LHCN-M2 (cell line): Measurements from ENCODE around the gene ZNF552. TPM values are rescaled to one million over a fixed set of nuclear protein-coding genes. Genes with fewer than 3 reads are reported as not detected.

ENCODE experiments used
- DNase-seq: peaks from one replicate; pipeline ENCODE4 v3.0.0-alpha.2; 2012; ENCODE audit warnings: low read depth
- total RNA-seq: library from RNA; depleted of rRNA; stranded (reverse); fragments of >200 nt; gene quantifications from 2 replicates; pipeline ENCODE4 v1.2.3, GENCODE V29; 2014; rRNA removed

ZNF552 gene
- total RNA-seq, 1 experiment from 2014 or later, result 3.5 TPM

DNA sequence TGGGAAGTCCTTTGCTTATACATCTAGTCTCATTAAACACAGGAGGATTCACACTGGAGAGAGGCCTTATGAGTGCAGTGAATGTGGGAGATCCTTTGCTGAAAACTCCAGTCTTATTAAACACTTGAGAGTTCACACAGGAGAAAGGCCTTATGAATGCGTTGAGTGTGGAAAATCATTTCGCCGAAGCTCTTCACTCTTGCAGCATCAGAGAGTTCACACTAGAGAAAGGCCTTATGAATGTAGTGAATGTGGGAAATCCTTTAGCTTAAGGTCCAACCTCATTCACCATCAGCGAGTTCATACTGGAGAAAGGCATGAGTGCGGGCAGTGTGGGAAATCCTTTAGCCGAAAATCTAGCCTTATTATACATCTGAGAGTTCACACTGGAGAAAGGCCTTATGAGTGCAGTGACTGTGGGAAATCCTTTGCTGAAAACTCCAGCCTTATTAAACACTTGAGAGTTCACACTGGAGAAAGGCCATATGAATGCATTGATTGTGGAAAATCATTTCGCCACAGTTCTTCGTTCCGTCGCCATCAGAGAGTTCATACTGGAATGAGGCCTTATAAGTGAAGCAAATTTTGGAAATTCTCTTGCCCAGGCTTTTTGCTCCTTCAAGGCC is 35.4 kb downstream of the ZNF552 start:
- no peak for DNase-seq

DNA sequence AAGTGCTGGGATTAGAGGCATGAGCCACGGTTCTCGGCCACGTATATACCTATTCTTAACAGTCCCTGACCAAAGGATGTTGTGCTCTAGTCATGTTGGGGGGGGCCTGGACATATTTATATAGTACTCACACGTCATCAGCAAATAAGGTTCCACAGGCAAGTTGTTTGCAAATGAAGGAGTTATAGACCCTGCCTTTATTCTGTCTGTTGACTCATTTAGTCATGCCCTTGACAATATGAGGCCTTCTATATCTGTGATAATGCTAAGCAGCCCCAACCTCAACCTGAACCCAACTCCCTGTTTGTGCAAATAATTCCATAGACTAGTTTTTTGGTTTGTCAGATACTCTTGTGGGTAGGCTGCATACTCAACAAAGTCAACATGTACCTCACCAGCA is 36.4 kb downstream of the ZNF552 start:
- DNase-seq, result no peak

DNA sequence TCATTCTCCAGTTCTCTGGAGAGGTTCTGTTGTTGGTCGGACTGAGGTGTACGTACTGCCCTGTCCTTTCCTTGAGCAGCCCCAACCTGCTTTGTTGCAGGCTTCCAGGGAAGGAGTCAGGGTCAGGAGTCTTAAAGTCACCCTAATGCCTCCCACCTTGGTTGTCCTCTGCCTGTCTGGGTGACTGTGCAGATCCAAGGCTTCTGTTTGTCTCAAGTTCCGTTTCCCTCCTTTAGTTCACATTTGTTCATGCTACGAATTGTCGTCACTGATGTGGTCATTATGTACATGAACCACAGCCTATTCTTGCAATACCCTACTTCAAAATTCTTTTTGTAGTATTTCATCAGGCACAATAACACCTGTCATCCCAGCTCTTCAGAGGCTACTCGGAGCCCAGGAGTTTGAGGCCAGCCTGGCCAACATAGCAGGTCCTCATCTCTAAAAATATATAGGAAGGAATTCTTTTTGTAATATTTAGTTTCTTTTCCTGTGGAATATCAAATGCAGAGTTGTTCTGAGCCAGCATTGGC is 37.9 kb downstream of the ZNF552 start:
- DNase-seq, result no peak

DNA sequence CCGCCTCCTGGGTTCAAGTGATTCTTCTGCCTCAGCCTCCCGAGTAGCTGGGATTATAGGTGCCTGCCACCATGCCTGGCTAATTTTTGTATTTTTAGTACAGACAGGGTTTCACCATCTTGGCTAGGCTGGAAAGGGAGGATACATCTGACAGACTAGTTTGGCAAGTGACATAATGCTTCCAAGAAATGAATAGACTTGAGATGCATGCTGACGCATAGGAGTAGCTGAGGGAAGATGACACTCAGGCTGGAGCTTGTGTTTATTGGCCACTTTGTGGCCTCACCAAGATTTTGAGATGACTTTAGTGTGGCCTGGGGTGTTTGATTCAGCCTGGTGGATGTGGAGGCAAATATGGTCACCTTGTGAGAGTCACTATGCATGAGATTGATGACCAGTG is 41.2 kb downstream of the ZNF552 start:
- no peak for DNase-seq

DNA sequence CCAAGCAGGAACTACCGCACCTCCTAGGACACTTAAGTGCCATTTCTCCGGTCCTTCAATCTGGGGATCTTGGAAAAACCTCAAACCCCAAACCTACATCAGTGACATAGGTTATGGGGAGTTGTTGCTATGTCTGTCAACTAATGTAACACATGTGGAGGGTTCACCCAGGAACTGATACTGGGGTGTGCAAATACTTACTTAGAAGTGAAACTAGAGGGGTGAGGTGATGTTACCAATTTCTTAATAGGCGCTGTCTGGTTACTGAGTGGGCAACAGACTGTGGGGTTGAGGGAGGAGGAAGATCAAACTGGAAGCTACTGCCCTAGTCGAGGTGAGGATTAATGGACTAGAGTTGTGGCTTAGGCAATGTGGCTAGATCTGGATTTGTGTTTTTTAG is 43.3 kb downstream of the ZNF552 start:
- DNase-seq, result no peak

DNA sequence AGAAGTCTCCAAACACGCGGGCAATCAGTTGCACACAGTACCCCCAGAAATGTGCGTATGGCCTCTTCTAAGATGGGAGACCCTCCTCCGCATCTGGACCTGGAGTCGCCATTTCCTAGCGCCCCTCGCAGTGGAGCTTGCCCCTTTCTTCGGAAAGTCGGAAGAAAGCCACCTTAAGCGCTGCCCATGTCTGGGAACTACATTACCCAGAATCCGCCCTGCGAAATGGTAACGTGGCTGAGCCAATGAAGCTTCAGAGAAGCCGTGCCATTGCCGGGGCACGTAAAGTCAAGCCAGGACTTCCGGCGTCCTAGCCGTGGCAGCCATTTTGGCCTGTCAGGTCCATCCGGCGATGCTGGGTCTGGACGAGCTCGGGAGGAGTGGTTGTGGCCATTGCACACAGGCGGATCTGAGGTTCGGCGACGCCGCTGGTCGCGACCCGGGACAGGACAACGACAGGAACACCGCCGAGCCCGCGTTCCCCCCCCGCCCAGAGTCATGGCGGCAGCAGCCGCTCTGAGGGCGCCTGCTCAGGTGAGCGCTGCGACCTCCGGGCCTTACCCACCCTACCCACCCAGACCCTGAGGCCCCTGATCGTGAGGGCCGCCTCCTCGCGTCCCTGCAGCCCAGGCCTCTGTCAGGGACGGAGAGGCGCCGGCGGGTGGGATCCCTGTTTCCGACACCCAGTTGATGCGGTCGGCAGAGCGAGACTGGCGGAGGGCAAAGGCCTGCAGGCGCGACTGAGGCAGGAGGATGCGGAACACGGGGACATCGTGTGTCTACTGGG is 45.2 kb downstream of the ZNF552 start, which contains the start of gene ZNF586:
Gene ZNF586, plus strand, starts transcription at position 332 of the 787 bp plus-strand sequence. Its CDS starts 167 bp downstream, at position 499.
- peak; percentile 90 for DNase-seq

DNA sequence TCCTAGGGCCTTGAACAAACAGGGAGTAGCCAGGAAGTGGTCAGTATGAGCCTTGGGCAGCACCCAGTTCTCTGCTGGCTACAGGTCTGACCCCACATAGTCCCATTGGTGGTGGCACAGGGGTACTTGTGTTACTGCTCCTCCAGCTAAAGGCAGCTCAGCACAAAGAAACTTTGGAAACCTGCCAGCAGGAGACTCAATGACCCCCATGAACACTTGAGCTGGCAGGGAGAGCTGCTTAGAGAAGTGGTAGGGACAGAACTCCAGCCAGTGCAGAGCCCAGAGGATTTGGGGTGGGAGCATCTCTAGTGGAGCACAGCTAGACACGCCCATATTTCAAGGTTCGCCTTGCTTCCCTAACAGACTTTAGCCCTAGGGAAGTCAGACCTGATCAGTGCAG is 55.6 kb downstream of the ZNF552 start:
- no peak for DNase-seq

DNA sequence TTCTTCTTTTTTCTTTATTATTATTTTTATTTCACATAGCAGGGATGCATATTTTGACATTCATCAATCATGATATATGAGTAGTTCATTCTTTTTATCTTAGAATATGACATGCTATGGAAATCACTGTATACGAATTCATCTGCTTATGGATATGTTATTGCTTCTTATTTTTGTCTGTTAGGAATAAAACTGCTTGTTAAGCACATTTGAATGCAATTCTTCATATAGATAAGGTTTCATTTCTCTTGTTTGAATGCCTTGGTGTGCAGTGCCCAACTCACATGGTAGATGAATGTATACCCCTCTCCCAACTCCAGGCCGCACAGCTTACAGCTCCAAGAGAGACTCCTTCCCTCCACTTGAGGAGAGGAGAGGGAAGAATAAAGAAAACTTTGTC is 56.8 kb downstream of the ZNF552 start:
- no peak for DNase-seq

Other genes starting within 250 kb of the ZNF552 start
- gene ZNF416, start 236.0 kb downstream of the ZNF552 start, total RNA-seq, result 5.4 and 6.9 TPM in 2 replicates
- gene ZIK1, start 230.8 kb downstream of the ZNF552 start, total RNA-seq, result 5.1 and 5.4 TPM in 2 replicates
- gene ZNF530, start 215.0 kb downstream of the ZNF552 start, total RNA-seq, result 11.1 and 16.2 TPM in 2 replicates
- 22.3 and 22.9 TPM in 2 replicates for gene ZNF134, start 200.7 kb downstream of the ZNF552 start, total RNA-seq
- gene ZNF211, start 181.7 kb downstream of the ZNF552 start, total RNA-seq, result 11.4 and 12.1 TPM in 2 replicates
- 0.11 TPM in 1 of 2 replicates, not detected in the other for gene ZSCAN4, start 146.0 kb downstream of the ZNF552 start, total RNA-seq
- 8.9 and 12.3 TPM in 2 replicates for gene ZNF551, start 132.9 kb downstream of the ZNF552 start, total RNA-seq
- gene ZNF154, start 105.7 kb downstream of the ZNF552 start, total RNA-seq, result 0.96 and 1.1 TPM in 2 replicates
- gene ZNF671, start 87.3 kb downstream of the ZNF552 start, total RNA-seq, result 4.2 TPM in 2 replicates
- 8.3 and 12.4 TPM in 2 replicates for gene ZNF776, start 68.1 kb downstream of the ZNF552 start, total RNA-seq
- 9.6 and 12.2 TPM in 2 replicates for gene ZNF586, start 45.2 kb downstream of the ZNF552 start, total RNA-seq
- 6.8 and 7.0 TPM in 2 replicates for gene ZNF587B, start 15.4 kb upstream of the ZNF552 start, total RNA-seq
- 6.9 and 11.5 TPM in 2 replicates for gene ZNF587, start 34.9 kb upstream of the ZNF552 start, total RNA-seq
- gene ZNF814, start 74.1 kb upstream of the ZNF552 start, total RNA-seq, result 4.9 and 6.9 TPM in 2 replicates
- 9.3 and 10.8 TPM in 2 replicates for gene ZNF417, start 101.7 kb upstream of the ZNF552 start, total RNA-seq
- 1.5 and 2.4 TPM in 2 replicates for gene ZNF418, start 120.5 kb upstream of the ZNF552 start, total RNA-seq
- gene ZNF256, start 132.8 kb upstream of the ZNF552 start, total RNA-seq, result 2.9 and 3.7 TPM in 2 replicates
- gene C19orf18, start 159.6 kb upstream of the ZNF552 start, total RNA-seq, result not detected in 2 replicates
- 13.9 and 15.6 TPM in 2 replicates for gene ZNF606, start 187.9 kb upstream of the ZNF552 start, total RNA-seq
- not detected in 2 replicates for gene ZSCAN1, start 219.1 kb upstream of the ZNF552 start, total RNA-seq
- 0.83 and 1.4 TPM in 2 replicates for gene ZNF135, start 244.4 kb upstream of the ZNF552 start, total RNA-seq